Measurements from ENCODE around the gene HACL1.
A peak's percentile ranks its signal among the peaks of the same experiment; 100 is the strongest.

HACL1 gene

DNA sequence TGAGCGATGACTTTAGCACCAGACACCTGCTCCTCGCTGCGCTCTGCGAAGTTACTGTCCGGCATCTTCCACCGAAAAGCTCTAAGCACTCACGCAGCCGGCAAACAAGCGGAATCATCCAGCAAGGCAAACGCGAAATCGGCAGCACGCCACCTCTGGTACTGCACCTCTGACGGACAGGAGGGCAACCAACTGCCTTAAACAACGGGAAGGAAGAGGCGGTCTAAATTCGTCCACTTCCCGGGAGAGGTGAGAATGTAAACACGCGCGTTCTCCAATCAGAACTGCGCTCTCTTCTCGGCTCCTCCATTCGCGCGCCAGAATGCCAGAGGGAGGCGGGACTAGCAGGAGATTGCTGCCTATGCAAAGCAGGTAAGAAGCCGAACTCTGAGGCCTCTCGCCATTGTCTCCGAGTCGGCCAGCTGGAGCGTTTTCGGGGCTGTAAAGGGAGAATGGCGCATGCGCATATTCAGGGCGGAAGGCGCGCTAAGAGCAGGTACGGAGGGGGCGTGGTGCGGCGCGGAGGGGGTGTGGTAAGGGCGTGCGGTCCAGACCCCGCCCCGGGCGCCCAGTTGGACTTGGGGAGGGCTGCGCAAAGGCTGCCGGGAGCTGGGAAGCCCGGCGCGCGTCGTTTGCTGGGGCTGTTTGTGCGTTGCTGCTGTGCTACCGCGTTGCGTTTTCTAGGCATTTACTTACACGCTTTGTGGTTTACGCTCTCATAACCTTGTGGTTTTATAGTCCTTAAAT, at the start of gene HACL1, which contains the start of gene BTD:
Gene HACL1 (minus strand): TSS at position 171 of the 747 bp plus-strand sequence. CDS start 106 bp downstream, at position 65.
Gene BTD (plus strand): TSS at position 347 of the 747 bp plus-strand sequence. CDS start 33,695 bp downstream, outside the sequence.
- DNase-seq, result no peak

DNA sequence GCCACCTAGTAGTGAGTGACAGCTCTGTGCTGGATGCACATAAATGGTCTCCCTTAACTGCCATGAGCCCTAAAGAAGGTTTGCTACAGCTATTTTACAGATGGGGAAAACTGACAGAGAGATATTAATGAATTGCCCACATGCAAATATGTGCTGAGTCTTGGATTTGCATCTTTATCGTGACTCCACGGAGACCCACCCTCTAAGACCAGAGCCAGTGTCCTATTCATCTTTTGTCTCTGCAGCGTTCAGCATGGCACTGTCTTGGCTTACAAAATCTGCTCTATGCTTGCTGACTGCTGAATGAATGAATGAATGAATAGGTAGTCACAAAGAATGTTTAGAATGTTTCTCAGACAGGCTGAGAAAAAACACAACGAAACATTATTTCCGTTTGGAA, 48.5 kb upstream of the HACL1 start:
- DNase-seq, result no peak

DNA sequence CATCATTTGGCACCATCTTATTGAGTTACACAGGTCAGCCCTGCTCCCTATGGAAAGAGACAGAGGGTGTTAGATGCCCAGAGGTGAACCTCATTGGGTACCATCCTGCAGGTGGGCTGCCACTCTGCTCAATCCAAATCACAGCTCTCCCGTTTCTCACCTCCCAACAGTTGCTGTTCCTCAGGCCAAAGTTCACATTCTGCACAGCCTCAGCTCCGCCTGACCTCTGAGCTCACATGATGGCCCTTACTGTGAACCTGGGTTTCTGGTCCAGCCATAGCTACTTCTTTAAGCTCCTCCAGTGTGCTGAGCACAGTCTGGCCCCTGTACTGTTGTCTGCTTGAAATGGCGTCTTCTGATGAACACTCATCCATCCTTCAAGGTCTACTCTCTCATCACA, 48.0 kb upstream of the HACL1 start:
- no peak for DNase-seq

DNA sequence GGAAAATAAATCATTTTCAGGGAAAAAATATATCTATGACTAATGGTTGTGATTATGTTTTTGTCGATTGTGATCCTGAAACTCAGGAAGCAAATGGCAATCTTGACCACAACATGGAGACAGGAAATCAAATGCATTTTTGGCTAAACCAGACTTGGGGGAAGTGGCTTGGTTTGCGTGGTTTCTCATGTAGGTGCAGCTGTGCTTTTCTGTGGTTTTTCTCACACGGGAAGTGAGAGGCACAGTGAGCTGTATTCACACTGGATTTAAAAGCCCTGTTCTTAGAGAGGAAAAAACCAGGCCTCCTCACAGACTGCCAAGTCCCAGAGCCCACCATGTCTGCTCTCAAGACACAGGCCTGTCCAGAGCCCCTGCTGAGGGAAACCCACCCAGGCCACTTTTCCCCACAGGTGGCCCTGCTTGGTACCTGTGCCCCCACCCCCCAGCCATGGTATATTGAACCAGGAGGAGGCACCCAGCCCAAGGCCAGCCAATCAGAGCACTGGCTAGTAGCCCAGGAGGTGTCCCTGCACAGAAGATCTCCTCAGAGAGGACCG, 46.3 kb upstream of the HACL1 start:
- DNase-seq, result peak in 1 of 2 donors; percentile 92

DNA sequence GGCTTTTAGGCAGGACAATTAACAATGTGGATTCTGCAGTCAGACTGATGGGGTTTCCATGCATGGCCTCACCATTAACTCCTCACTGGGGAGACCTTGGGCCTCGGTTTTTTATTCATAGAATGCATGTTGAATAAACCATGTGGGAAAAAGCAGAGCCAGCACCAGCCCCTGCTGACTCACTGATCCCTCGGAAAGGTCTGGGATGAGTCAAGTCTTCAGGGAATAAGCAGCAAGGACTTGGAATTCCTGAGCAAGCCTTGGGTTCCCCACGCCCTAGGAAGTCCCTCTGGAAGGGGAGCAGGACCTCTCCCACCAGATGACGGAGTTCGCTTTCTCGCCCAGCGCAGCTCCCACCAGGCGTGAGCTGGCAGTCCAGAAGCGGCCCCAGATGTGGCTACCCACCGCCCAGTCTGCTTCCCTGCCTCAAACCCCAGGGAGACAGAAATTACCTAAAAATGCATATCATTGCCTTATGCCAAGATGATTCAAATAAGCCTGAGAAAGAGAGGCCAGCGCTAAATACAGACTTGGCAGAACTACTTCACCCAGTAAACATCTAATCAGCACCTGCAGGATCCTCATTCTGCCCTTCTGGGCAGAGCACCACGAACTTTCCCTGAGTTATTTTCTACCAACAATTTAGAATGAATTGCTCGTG, 45.6 kb upstream of the HACL1 start:
- no peak for DNase-seq

DNA sequence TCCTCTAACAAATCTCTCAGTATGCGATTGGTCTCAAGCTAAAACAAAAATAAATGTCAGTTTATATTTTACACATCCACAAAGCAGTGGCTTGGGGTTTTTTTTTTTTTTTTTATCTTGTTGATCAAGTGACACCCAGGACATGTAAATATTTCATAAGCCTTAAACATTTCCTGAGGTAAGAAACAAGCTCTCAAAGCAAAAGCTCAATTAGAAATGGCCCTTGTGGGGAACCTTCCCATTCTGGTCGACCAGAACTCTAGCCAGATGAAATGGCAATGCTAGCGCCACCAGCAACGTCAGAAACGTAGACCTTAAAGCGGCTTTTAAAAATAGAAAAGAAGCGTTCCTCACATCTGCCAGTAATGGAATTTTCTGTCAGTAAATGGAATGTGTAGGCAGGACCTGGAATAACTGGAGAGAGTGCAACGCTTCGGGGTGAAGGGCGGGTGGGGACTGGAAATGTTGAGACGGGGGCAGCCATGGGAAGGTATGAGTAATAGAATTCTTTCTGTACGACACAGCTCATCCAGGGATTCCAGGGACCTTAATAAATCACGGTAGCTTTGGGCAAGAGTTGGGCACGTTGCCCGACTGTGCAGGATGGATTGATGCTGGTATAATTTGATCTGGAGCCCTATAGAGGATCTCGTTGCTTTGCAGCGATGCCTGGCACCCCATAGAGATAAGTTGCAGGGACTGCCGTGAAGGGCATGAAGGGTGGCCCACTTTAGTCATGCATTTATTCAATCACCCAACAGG, 44.6 kb upstream of the HACL1 start:
- no peak for DNase-seq

DNA sequence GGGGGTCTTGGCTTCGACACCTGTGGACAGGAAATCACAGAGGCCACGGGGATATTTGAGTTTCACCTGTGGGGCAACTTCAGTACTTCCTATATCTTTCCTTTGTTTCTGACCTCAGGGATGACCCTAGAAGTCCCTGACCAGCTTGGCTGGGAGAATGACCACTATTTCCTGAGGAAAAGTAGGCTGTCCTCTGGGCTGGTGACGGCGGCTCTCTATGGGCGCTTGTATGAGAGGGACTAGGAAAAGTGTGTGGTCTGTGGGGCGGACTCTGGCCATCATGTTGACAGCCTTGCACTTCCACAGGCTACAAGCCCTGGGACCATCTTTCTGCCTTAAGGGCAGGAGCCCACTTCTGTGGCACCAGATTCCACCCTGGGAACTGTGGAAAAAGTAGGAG, 43.9 kb upstream of the HACL1 start:
- no peak for DNase-seq

DNA sequence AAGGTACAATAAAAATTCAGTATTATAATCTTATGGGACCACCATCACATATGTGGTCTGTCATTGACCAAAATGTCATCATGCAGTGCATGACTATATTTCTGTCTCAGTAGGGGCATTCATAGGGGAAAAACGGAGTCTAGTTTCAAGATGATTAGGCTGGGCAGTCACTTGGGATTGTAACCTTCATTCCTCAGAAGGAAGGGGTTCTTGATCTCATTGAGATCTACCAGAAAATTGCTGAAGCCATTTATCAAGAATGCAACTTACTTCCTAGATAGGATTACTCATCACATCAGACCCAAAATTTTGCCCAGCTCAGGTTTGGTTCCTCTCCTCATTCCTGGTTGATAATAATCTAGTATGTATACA, 37.5 kb upstream of the HACL1 start:
- DNase-seq, result no peak

DNA sequence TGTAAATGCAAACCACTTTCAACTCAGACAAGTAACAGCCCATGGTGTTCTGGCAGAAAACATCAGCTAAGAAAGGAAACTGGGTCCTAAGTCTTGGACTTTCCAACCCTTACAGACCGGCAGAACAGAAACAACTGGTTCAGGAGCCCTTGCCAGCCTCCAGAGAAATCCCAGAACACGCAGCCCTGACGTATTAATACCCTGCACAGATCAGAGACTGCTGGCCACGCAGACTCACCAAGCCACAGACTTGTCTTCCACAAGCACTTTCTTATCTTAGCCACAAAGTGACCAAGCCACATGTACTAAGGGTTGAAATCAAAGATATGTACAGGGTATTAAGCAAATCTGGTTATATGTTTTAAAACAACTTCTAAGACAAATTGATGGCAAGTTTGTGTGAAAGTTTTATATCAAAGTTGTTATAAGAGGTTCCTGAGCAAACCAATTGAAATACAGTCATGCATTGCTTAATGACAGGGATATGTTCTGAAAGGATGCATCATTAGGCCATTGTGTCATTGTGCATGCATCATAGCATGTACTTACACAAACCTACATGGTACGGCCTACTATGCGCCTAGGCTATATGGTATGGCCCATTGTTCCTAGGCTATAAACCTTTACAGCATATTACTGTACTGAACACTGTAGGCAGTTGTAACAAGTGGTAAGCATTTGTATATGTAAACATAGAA, 37.0 kb upstream of the HACL1 start:
- DNase-seq, result no peak

DNA sequence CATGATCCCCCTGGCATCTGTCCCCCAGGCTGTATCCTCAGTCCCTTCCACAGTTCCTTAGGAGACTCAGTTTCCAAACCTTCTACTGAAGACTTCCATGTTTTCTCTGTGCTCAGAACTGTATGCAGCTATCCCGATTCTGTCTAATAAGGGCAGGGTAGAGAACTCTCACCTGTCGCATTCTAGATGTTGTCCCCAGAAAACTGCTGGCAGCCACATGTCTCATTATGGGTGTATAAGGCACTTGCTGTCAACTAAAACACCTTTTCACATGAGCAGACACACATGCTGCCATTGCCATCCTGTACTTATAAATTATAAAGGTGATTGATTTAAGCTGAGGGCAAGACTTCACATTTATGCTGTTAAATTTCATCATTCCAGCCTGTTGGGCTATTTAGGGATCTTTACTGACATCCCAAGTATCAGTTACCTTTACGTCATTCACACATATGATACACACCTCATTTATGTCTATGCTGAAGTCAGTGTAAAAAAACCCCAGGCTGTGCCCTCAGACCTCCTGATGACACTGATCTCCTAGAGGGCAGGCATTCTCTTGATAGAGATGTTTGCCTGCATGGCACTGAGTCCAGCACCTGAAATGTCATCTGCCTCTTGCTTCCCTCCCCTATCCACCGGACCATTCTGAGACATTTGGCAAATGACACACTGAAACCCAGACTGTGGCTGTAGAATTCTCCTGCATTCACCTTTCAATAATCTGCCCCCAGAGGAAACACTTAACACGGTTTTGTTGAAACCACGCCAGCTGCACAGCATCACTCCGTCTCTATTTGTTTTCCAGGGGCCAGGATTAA, 36.0 kb upstream of the HACL1 start:
- no peak for DNase-seq

DNA sequence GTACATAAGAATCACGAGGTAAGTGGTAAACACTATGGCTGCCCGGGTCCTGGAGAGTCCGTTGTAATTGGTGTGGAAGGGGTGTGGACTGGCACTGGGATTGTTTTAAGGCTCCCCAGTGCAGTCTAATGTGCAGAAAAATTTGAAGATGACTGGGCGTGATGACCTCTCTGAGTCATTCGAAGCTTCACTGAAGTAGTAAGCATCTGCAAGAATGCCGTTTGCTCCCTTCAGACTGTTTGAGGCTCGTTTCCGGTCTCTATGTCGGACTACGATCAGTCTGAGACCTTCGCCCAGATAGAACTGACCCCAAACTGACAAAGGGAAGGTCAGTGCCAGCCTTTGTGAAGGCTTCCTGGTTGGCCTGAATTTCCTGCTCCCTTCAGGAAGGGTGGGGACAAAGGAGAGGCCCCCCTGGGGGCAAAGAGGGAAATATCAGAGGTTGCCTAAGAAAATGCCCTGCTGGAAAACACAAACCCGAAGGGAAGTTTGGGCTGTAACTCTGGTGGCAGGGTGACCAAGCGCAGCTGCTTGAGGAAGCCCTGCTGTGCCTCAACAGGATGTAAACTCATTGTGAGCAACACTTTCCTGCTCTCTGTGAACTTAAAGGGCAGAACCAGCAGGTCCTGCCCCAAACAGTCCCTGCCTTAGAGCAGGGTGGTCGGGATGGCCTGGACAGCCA, 34.8 kb upstream of the HACL1 start:
- peak; percentile 26 to 79 for DNase-seq

DNA sequence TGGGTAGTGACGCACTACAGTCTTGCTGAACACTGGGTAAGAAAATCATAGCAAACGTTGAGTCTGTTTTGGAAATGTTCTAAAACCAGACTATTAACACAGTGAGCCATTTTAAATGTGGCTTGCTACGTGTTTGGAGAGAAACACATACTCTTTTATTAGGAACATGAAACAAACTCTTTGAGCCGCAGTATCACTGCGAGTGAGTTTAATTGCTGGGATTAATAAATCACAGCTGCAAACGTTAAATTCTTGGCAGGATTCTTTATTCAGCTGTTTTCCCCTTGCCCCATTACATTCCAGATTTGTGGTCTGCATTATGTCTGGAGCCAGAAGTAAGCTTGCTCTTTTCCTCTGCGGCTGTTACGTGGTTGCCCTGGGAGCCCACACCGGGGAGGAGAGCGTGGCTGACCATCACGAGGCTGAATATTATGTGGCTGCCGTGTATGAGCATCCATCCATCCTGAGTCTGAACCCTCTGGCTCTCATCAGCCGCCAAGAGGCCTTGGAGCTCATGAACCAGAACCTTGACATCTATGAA, 33.8 kb upstream of the HACL1 start:
- DNase-seq, result no peak

DNA sequence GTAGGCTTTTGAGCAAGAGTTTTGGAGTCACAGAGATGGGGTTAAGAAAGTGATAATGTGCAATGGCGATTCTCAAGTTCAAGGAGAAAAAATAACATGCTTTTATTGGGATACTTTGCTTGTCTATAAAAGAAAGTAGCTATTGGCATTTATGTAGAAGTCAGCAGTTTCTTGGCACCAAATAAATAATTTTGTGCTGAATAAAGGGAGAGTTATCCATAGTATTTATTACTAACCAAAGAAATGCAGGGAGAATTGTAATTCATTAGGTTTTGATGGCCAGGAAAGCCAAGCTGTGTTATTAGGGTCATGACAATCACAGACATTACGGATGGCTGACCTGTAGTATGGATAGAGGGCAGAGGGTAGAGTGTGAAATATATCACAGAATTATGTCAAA, 33.3 kb upstream of the HACL1 start:
- no peak for DNase-seq

DNA sequence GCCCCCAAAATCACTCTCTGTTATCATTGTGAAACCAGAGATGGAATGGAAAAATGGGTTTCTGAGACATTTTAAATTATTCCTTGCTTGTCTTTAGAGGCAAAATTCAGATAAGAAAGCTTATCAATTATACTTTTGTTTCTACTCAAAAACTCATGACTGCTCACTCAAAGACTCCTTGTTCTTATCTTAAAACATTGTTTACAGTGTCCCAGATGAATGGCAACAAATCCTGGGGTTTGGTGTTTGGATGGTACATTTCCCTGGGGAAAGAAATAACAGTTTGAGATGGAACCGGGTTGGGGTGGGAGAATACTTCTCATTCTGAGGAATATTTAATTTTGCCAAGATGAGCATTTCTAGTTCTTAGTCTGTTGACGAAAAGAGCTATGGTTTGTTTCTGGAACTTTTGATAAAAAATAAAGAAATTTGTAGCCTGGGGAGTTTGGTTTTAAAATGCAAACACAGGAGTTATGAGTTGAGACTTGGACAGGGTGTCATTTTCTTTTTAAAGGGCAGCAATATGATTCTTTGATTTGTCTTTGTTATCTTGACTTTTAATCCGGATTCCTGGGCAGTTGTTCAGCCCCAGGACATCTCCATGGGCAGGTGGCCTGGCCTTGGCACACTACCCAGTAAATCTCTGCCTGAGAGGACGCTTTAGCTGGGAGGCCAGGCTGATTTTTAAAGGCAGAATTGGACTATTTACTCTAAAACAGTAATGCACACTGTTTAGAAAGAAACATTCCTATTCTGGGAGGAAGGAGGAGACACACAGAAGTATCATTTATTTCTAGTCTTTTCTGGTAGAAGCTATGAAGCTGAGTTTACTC, 32.6 kb upstream of the HACL1 start:
- no peak for DNase-seq

DNA sequence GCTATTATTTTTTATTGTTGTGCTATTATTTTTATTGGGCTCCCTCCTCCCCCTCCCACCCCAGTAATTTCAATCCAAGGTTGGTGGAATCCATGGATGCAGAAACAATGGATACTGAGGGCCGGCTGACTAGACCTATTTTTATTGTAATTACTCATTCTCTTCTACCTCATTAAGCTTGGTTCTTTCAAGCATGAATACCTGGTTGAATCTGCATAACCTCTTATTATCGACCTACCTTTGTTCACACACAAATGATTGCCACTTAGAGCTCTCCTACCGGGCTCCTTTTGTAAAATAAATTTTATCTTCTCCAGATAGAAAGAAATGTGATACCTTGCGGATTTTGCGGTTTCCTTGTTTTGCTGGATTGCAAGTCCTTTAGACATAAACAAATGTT, 31.8 kb upstream of the HACL1 start:
- DNase-seq, result no peak

DNA sequence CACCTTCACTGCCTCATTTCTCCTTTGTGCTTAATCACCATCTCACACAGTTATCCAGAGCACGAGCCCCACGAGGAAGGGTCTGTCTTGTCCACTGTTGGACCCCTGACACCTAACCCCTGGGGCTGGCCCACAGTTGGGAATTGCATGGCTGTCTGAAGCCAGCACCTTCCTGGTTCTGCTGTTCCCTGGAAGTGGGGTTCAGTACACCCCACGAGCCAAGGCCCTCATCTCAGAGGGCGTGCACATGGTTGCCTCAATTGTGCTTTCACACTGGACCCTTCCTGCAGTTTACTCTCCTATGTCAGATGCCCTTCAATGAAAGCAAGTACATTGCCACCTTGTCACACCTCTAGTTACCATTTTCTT, 30.8 kb upstream of the HACL1 start:
- no peak for DNase-seq

DNA sequence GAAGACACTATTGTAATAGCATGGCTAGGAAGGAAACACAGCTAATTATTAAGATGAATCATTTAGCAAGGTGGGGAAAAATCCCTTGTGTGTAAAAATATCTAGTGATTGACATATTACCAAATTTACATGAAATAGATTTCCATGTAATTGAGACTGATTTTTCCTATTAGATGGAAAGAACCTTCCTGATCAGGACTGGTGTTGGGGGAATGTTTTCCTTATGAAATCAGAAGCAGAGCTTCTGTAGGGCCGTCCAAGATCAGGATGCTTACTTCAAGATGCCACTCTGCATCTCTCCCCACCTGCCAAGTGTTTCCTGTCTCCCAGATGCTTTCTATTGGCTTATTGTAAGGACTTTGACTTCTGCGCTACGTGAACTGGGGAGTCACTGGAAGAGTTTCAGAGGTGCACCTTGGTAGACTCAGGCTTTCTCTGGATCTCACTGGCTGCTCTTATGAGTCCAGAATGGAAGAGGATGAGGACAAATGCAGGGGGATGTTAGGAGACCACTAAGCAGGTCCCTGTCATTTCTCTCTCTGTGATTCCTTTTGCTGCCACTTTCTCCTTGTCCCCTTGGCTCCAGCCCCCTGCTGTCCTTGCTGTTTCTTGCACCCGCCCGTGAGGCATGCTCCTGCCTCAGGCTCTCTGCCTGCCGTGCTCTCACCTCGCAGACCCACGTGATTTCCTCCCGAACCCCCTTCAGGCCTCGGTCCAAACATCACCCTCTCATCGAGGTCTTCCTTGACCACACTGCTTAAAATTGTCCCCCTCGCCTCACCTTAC, 30.2 kb upstream of the HACL1 start:
- no peak for DNase-seq

DNA sequence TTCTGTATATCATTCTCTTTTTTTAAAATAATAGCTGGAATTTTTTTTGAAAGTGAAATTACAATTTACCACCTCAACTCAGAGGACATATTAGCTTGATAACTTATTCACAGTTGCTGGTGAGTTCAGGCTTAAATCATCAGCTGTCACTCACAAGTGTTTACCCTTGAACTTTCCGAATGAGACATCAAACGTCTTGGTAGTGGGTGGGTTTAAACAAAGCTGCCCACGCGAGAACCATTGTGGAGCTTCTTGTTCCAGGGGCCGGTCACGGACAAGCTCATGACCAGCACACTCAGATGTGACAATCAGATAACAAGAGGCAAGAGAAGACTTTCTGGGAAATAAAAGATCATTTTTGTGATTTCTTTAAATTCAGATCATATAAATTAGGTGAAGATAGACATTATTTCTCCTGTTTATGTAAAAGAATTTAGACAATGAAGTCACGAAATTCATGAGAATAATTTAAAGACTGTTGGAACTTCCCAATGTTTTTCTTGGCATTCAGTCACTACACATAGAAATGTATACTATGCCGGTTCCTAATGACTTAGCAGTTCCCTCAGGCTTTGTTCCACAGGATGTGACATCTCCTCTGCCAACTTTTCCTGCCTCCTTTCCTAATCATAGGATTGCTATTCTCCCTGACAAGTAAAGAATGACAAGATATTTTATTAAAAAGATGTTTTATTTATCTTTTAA, 29.4 kb upstream of the HACL1 start:
- DNase-seq, result no peak

Data from bone marrow (tissue), 2 donors.